ENCODE measurements around the gene PRKAR2A. TPM values are rescaled to one million over a fixed set of nuclear protein-coding genes. Genes with fewer than 3 reads are reported as not detected.
"Not testable (repeated sequence)": the region's sequence is repeated elsewhere in the genome, so short reads cannot be mapped to it uniquely, and the experiment has no call there.

The PRKAR2A gene
- total and polyA plus RNA-seq, 4 donors = 12.1 to 28.5 (median 13.9) TPM

GRCh38 chr3:48782046-48782445 lies 65.6 kb downstream of the PRKAR2A start:
- Histone ChIP-seq H3K4me1 (ENCODE audit: control insufficient read depth in 4 of 4, insufficient read depth in 4 of 4, low read length in 3 of 4) (peaks cover 0 to 2% (median 0%) of the 10 kb centered on the region in 4 donors), H3K9ac (ENCODE audit: low read depth in 1 of 2, low read length in 2 of 2) (no peak overlapping the region), H3K4me3 (ENCODE audit: low read depth in 1 of 3, low read length in 3 of 3) (no peak overlapping the region), H3K9me3 (ENCODE audit: control insufficient read depth in 4 of 4, low read length in 3 of 4) (no peaks in the 10 kb centered on the region), H3K27ac (ENCODE audit: low read depth in 1 of 2, low read length in 2 of 2) (no peak overlapping the region), H3K27me3 (ENCODE audit: control insufficient read depth in 4 of 4, insufficient read depth in 4 of 4, low read length in 3 of 4) (no peaks in the 10 kb centered on the region), H3K36me3 (ENCODE audit: control insufficient read depth in 4 of 4, insufficient read depth in 3 of 4, low read depth in 1 of 4, low read length in 3 of 4) (peaks cover 0 to 13% (median 8%) of the 10 kb centered on the region in 4 donors)
- TF ChIP-seq TAF1 (conservative IDR thresholded peaks at IDR 0.05) = no peak
- TF ChIP-seq RXRA (IDR thresholded peaks at IDR 0.05) = peak in 1 of 2 donors; percentile 47
- peak in 1 of 2 donors; percentile 16 for TF ChIP-seq HNF4A (conservative IDR thresholded peaks at IDR 0.05)
- TF ChIP-seq YY1 (IDR thresholded peaks at IDR 0.05) = no peak
- TF ChIP-seq ZBTB33 (IDR thresholded peaks at IDR 0.05) = no peak
- TF ChIP-seq EGR1 (IDR thresholded peaks at IDR 0.05; ENCODE audit: low read depth in 2 of 2) = no peak
- TF ChIP-seq NR2F2 (IDR thresholded peaks at IDR 0.05) = no peak
- no peak for TF ChIP-seq FOXA1 (IDR thresholded peaks at IDR 0.05)
- no peak for DNase-seq (ENCODE audit: low spot score)

- H3K27me3 ChIP-seq (ENCODE audit: control insufficient read depth in 4 of 4, insufficient read depth in 4 of 4, low read length in 3 of 4); H3K27ac ChIP-seq (ENCODE audit: low read depth in 1 of 2, low read length in 2 of 2); H3K4me1 ChIP-seq (ENCODE audit: control insufficient read depth in 4 of 4, insufficient read depth in 4 of 4, low read length in 3 of 4); H3K9ac ChIP-seq (ENCODE audit: low read depth in 1 of 2, low read length in 2 of 2); H3K9me3 ChIP-seq (ENCODE audit: control insufficient read depth in 4 of 4, low read length in 3 of 4); DNase-seq (ENCODE audit: low spot score); H3K4me3 ChIP-seq (ENCODE audit: low read depth in 1 of 3, low read length in 3 of 3): not testable (repeated sequence)
- peaks cover 0 to 18% (median 7%) of the 10 kb centered on the region in 4 donors for H3K36me3 ChIP-seq (ENCODE audit: control insufficient read depth in 4 of 4, insufficient read depth in 3 of 4, low read depth in 1 of 4, low read length in 3 of 4)
- 97% methylated on average over 8 of the region's 8 CpGs for WGBS
These were observed 69.1 kb downstream of the PRKAR2A start for GRCh38 chr3:48778565-48778964.

- 89% methylated on average over 4 of the region's 4 CpGs for WGBS
- H3K9ac ChIP-seq (ENCODE audit: low read depth in 1 of 2, low read length in 2 of 2) = no peak overlapping the region
- H3K27me3 ChIP-seq (ENCODE audit: control insufficient read depth in 4 of 4, insufficient read depth in 4 of 4, low read length in 3 of 4) = no peaks in the 10 kb centered on the region
- no peak overlapping the region for H3K27ac ChIP-seq (ENCODE audit: low read depth in 1 of 2, low read length in 2 of 2)
- H3K36me3 ChIP-seq (ENCODE audit: control insufficient read depth in 4 of 4, insufficient read depth in 3 of 4, low read depth in 1 of 4, low read length in 3 of 4) = peaks cover 5 to 16% (median 10%) of the 10 kb centered on the region in 4 donors
- no peak for TF ChIP-seq GABPA (IDR thresholded peaks at IDR 0.05 in 1 of 2, conservative IDR thresholded peaks at IDR 0.05 in 1 of 2)
- no peak for TF ChIP-seq FOXA2 (IDR thresholded peaks at IDR 0.05)
- TF ChIP-seq REST (IDR thresholded peaks at IDR 0.05) = no peak
- TF ChIP-seq CTCF (IDR thresholded peaks at IDR 0.05; ENCODE audit: low read depth, low read length, missing input control) = no peak
- TF ChIP-seq JUND (IDR thresholded peaks at IDR 0.05) = no peak
- TF ChIP-seq HNF4G (IDR thresholded peaks at IDR 0.05) = no peak
- TF ChIP-seq YY1 (IDR thresholded peaks at IDR 0.05) = no peak
- TF ChIP-seq SP1 (IDR thresholded peaks at IDR 0.05) = no peak
- TF ChIP-seq MAX (IDR thresholded peaks at IDR 0.05) = no peak
- DNase-seq (ENCODE audit: low spot score) = no peak
- no peaks in the 10 kb centered on the region for H3K4me1 ChIP-seq (ENCODE audit: control insufficient read depth in 4 of 4, insufficient read depth in 4 of 4, low read length in 3 of 4)
- no peaks in the 10 kb centered on the region for H3K9me3 ChIP-seq (ENCODE audit: control insufficient read depth in 4 of 4, low read length in 3 of 4)
- no peak overlapping the region for H3K4me3 ChIP-seq (ENCODE audit: low read depth in 1 of 3, low read length in 3 of 3)
These were observed 70.8 kb downstream of the PRKAR2A start for GRCh38 chr3:48776854-48777253.

All from liver (tissue), 9 donors.